NAMALWA (cell line): Measurements from ENCODE around the gene SERINC1.

ENCODE experiments used
- DNase-seq: peaks from one replicate; pipeline ENCODE4 v3.0.0-alpha.2; 2015; ENCODE audit warnings: low spot score

Gene SERINC1

DNA sequence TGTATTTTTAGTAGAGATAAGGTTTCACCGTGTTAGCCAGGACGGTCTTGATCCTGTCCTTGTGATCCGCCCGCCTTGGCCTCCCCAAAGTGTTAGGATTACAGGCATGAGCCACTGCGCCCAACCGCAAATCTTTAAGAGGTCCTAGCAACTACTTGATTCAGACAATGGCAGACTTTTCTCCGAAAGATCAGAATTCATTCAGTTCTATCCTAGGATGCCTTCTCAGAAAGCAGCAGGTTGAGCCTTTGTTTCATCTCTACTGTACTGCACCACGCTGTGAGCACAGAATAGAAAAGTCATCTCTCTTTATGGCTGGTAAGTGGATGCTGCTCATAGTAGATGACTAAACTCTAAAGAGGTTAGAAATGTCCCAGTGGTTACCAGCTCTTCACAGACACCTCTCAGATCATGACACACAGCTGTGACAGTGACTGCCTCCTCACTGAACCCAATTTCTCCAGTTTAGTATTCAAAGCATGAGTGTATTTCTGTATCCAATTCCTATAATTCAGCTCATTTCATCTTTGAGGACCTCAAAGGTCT is 78.2 kb downstream of the SERINC1 start:
- DNase-seq: no peak
